Heart left ventricle (tissue), 13 donors: ENCODE measurements around the gene GCHFR.

Experiments used
- POLR2A ChIP-seq, 2 donors: fragments of 450-650 bp; IDR thresholded peaks; one replicate each; pipeline ENCODE4 v1.6.1; 2017; ENCODE audit warnings: antibody characterized with exemption in 2 of 2, mild to moderate bottlenecking in 2 of 2, moderate library complexity in 2 of 2
- TF ChIP-seq, protein P1 (sequence below), 12 donors: fragments of 200-600 bp; sonication (generic) in 4 of 12; IDR thresholded peaks; one replicate each; pipeline versions ENCODE4 v1.5.0 to v1.8.0; 2018 to 2022; ENCODE audit warnings: antibody characterized with exemption in 12 of 12, mild to moderate bottlenecking in 5 of 12
- donor health status: ischemic (EF 13 %, LVEDD 7.1; RV severe dilation, severe dysfunction).
- donor health status: DM: no; HTN: yes; CAD: no.
- donor health status: DM: no; HTN: no; CAD: no.
- donor health status: ischemic (EF 25% LVEDD 6.9; RV normal size, moderate dysfunction).
- donor health status: ischemic (EF 25% LVEDD 5.7; RV mildly dilated, moderate dysfunction).
- donor health status: ischemic (EF 35%, LVEDD 5.7; RV mildly dilated, moderate dysfunction).
- donor health status: nonischemic (EF 11% LVEDD 7.7; RV severe dilation, severe dysfunction).
- donor health status: DM: yes; HTN: yes; CAD: no.
- donor health status: PGD.
- donor health status: ischemic (EF 29% LVEDD 5.4; RV normal size, mild dysfunction).
- donor health status: nonischemic (EF 23%, LVEDD 6.1; RV moderate dilation, normal function).

GRCh38 chr15:40716165-40716564 lies 47.7 kb upstream of the GCHFR start:
- TF ChIP-seq, protein P1, sequence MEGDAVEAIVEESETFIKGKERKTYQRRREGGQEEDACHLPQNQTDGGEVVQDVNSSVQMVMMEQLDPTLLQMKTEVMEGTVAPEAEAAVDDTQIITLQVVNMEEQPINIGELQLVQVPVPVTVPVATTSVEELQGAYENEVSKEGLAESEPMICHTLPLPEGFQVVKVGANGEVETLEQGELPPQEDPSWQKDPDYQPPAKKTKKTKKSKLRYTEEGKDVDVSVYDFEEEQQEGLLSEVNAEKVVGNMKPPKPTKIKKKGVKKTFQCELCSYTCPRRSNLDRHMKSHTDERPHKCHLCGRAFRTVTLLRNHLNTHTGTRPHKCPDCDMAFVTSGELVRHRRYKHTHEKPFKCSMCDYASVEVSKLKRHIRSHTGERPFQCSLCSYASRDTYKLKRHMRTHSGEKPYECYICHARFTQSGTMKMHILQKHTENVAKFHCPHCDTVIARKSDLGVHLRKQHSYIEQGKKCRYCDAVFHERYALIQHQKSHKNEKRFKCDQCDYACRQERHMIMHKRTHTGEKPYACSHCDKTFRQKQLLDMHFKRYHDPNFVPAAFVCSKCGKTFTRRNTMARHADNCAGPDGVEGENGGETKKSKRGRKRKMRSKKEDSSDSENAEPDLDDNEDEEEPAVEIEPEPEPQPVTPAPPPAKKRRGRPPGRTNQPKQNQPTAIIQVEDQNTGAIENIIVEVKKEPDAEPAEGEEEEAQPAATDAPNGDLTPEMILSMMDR (IDR thresholded peaks at IDR 0.05): no peak
- TF ChIP-seq POLR2A (IDR thresholded peaks at IDR 0.05): no peak
